OCI-LY7 (cell line): ENCODE measurements around the gene FAAP20. TPM values are rescaled to one million over a fixed set of nuclear protein-coding genes. Genes with fewer than 3 reads are reported as not detected.

Experiments
- BruUV-seq: library from RNA; stranded (reverse); fragments of 400-500 nt; replicated peaks from 2 replicates; lab custom pipeline; 2021; lab: Mats Ljungman, UMichigan
- CTCF ChIA-PET: fragments of 300-600 bp; sonication (Branson Sonifier 250); formaldehyde crosslinking; loops from one replicate; lab custom pipeline; 2022; ENCODE audit warnings: antibody characterized with exemption; ENCODE audit not compliant: unreplicated experiment; lab: Charles Lee
- POLR2A ChIA-PET: fragments of 300-600 bp; sonication (Branson Sonifier 250); formaldehyde crosslinking; loops from one replicate; lab custom pipeline; 2022; ENCODE audit warnings: antibody characterized with exemption; lab: Charles Lee
- DNase-seq: peaks from one replicate; pipeline ENCODE4 v3.0.0-alpha.2; 2015; ENCODE audit warnings: low spot score
- H2AFZ ChIP-seq: fragments of 200-600 bp; sonication (generic), shearing (Covaris generic); 2 replicates; pipeline ENCODE4 v1.6.1; 2014; ENCODE audit warnings: mild to moderate bottlenecking, antibody characterized with exemption, low read length, moderate library complexity
- H3K27ac ChIP-seq: fragments of 200-600 bp; sonication (generic); 2 replicates; pipeline ENCODE4 v1.5.1; 2014; ENCODE audit warnings: mixed run types, low read depth, mild to moderate bottlenecking, moderate library complexity, low read length, inconsistent platforms; ENCODE audit not compliant: poor library complexity, severe bottlenecking
- H3K36me3 ChIP-seq: fragments of 200-600 bp; sonication (generic); 2 replicates; pipeline ENCODE4 v1.6.1; 2014; ENCODE audit warnings: mild to moderate bottlenecking, antibody characterized with exemption, low read length, moderate library complexity, mixed read lengths; ENCODE audit not compliant: insufficient read depth
- H3K4me1 ChIP-seq: fragments of 200-600 bp; sonication (generic); 2 replicates; pipeline ENCODE4 v1.5.1; 2014; ENCODE audit warnings: mild to moderate bottlenecking, low read length; ENCODE audit not compliant: insufficient read depth, poor library complexity, severe bottlenecking
- H3K4me2 ChIP-seq: fragments of 200-600 bp; sonication (generic); 2 replicates; pipeline ENCODE4 v1.6.1; 2014; ENCODE audit warnings: mild to moderate bottlenecking, low read length
- H3K4me3 ChIP-seq: fragments of 200-600 bp; sonication (generic); 2 replicates; pipeline ENCODE4 v1.5.1; 2014; ENCODE audit warnings: mild to moderate bottlenecking, low read depth, low read length; ENCODE audit not compliant: poor library complexity, severe bottlenecking
- H3K79me2 ChIP-seq: fragments of 200-600 bp; sonication (generic); 2 replicates; pipeline ENCODE4 v1.6.1; 2016; ENCODE audit warnings: low read depth, mild to moderate bottlenecking, low read length, moderate library complexity, mixed read lengths; ENCODE audit not compliant: insufficient read depth
- H3K9me2 ChIP-seq: fragments of 200-600 bp; sonication (generic); 2 replicates; pipeline ENCODE4 v1.6.1; 2016; ENCODE audit warnings: mild to moderate bottlenecking, low read length, mixed read lengths; ENCODE audit not compliant: insufficient read depth
- H3K9me3 ChIP-seq: fragments of 200-600 bp; sonication (generic); 2 replicates; pipeline ENCODE4 v1.6.1; 2014; ENCODE audit warnings: mild to moderate bottlenecking, mixed run types, low read length, mixed read lengths
- H4K20me1 ChIP-seq: fragments of 200-600 bp; sonication (generic); 2 replicates; pipeline ENCODE4 v1.6.1; 2014; ENCODE audit warnings: mild to moderate bottlenecking, antibody characterized with exemption, low read length, moderate library complexity, mixed read lengths; ENCODE audit not compliant: insufficient read depth
- CTCF ChIP-seq: fragments of 200-600 bp; sonication (generic); conservative IDR thresholded peaks from 2 replicates; pipeline ENCODE4 v1.5.1; 2014; ENCODE audit warnings: mild to moderate bottlenecking, antibody characterized with exemption, low read length, moderate library complexity, mixed read lengths
- EZH2phosphoT487 ChIP-seq: fragments of 200-600 bp; sonication (generic); IDR thresholded peaks from 2 replicates; pipeline ENCODE4 v1.6.1; 2018; ENCODE audit warnings: low read depth, borderline replicate concordance, mild to moderate bottlenecking, mixed run types, antibody characterized with exemption, low read length, moderate library complexity, mixed read lengths
- intact Hi-C: fragments of 100-400 bp; cut with micrococcal nuclease; formaldehyde crosslinking; loops from one replicate; pipeline ENCODE4 v1.10.0; 2022; ENCODE audit not compliant: unreplicated experiment
- total RNA-seq, 2 experiments: library from RNA; depleted of rRNA in 1 of 2; stranded (reverse); fragments of >200 nt in 1 of 2; shearing (Covaris generic) in 1 of 2; gene quantifications; 2 replicates each; pipeline ENCODE4 v1.2.3, GENCODE V29; 2014 to 2022

FAAP20 gene
- total RNA-seq, 2 experiments from 2014 or later = 47.4 to 55.7 TPM

GRCh38 chr1:2169200-2169836, 25.3 kb downstream of the FAAP20 start:
- intact Hi-C loops = no loop called here
- H3K9me3 ChIP-seq = no peaks in the 10 kb centered on the region
- H3K27ac ChIP-seq = no peak overlapping the region
- DNase-seq = no peak
- no TSS peak for BruUV-seq
- H3K4me2 ChIP-seq = no peak overlapping the region
- no peak overlapping the region for H2AFZ ChIP-seq
- H3K4me1 ChIP-seq = no peaks in the 10 kb centered on the region
- H3K36me3 ChIP-seq = no peaks in the 10 kb centered on the region
- no peaks in the 10 kb centered on the region for H4K20me1 ChIP-seq
- no peak overlapping the region for H3K4me3 ChIP-seq
- POLR2A ChIA-PET = no interaction called here
- no peaks in the 10 kb centered on the region for H3K9me2 ChIP-seq
- TF ChIP-seq EZH2phosphoT487 (no peak), CTCF (no peak)
- CTCF ChIA-PET = no interaction called here
- H3K79me2 ChIP-seq = no peaks in the 10 kb centered on the region

GRCh38 chr1:2168535-2168934, 26.0 kb downstream of the FAAP20 start:
- Histone ChIP-seq H3K36me3 (no peaks in the 10 kb centered on the region), H3K27ac (no peak overlapping the region), H3K9me3 (no peaks in the 10 kb centered on the region), H2AFZ (no peak overlapping the region), H3K4me2 (no peak overlapping the region), H4K20me1 (no peaks in the 10 kb centered on the region), H3K4me1 (no peaks in the 10 kb centered on the region), H3K79me2 (no peaks in the 10 kb centered on the region), H3K9me2 (no peaks in the 10 kb centered on the region), H3K4me3 (no peak overlapping the region)
- TF ChIP-seq EZH2phosphoT487 (no peak), CTCF (no peak)
- CTCF ChIA-PET = no interaction called here
- intact Hi-C loops = no loop called here
- POLR2A ChIA-PET = no interaction called here
- no peak for DNase-seq
- no TSS peak for BruUV-seq

GRCh38 chr1:2168090-2168489, 26.5 kb downstream of the FAAP20 start:
- Histone ChIP-seq H2AFZ (no peak overlapping the region), H3K4me2 (no peak overlapping the region), H3K4me1 (no peaks in the 10 kb centered on the region), H4K20me1 (no peaks in the 10 kb centered on the region), H3K9me2 (no peaks in the 10 kb centered on the region), H3K79me2 (no peaks in the 10 kb centered on the region), H3K9me3 (no peaks in the 10 kb centered on the region), H3K4me3 (no peak overlapping the region), H3K36me3 (no peaks in the 10 kb centered on the region; the same call in 1 of the 2 replicates), H3K27ac (no peak overlapping the region)
- no TSS peak for BruUV-seq
- no peak for DNase-seq
- ChIA-PET POLR2A (no interaction called here), CTCF (no interaction called here)
- TF ChIP-seq CTCF (no peak), EZH2phosphoT487 (no peak)
- intact Hi-C loops = no loop called here
